K562 (cell line): Measurements from ENCODE around the gene ZSCAN2. TPM values are rescaled to one million over a fixed set of nuclear protein-coding genes. Genes with fewer than 3 reads are reported as not detected.

Experiments
- ARID3A ChIP-seq: IDR thresholded peaks from 2 replicates; pipeline ENCODE4 v1.6.1; 2012; ENCODE audit warnings: low read depth, low read length, improper control_type of control experiment, borderline replicate concordance
- EHMT2 ChIP-seq: fragments of 450-650 bp; IDR thresholded peaks from 2 replicates; pipeline ENCODE4 v1.6.1; 2018; ENCODE audit warnings: antibody characterized with exemption
- JUN ChIP-seq, 2 experiments: sonication (generic) in 1 of 2; formaldehyde crosslinking in 1 of 2; IDR thresholded peaks; 2 replicates each; pipeline versions ENCODE4 v1.6.1 to v1.8.0; 2012 to 2022; ENCODE audit warnings: borderline replicate concordance in 2 of 2, mild to moderate bottlenecking in 2 of 2, improper control_type of control experiment in 1 of 2, low read depth in 1 of 2, low read length in 1 of 2, missing genetic modification reagents in 1 of 2
- MED1 ChIP-seq: sonication (generic); formaldehyde crosslinking; IDR thresholded peaks from 2 replicates; pipeline ENCODE4 v1.8.1; 2023; ENCODE audit warnings: missing genetic modification reagents, borderline replicate concordance
- MTA2 ChIP-seq: fragments of 450-650 bp; IDR thresholded peaks from 2 replicates; pipeline ENCODE4 v1.6.1; 2016; ENCODE audit warnings: low read depth
- MYC ChIP-seq, 2 experiments: fragments of 250-450 bp in 1 of 2; sonication (Bioruptor Pico) in 1 of 2; IDR thresholded peaks; 2 replicates each; pipeline versions ENCODE4 v1.5.1 to v1.6.1; 2012 to 2021; ENCODE audit warnings: low read depth in 2 of 2, borderline replicate concordance in 1 of 2, improper control_type of control experiment in 1 of 2, low read length in 1 of 2, mild to moderate bottlenecking in 1 of 2, moderate library complexity in 1 of 2
- NFIX ChIP-seq: fragments of 250-450 bp; sonication (Bioruptor Pico); IDR thresholded peaks from 2 replicates; pipeline ENCODE4 v1.4.0; 2020; ENCODE audit warnings: low read depth, mild to moderate bottlenecking, moderate library complexity
- RCOR1 ChIP-seq, 2 experiments: IDR thresholded peaks; 2 replicates each; pipeline ENCODE4 v1.6.1; 2012; ENCODE audit warnings: low read depth in 2 of 2, low read length in 2 of 2, borderline replicate concordance in 1 of 2, improper control_type of control experiment in 1 of 2
- RERE ChIP-seq: sonication (generic); formaldehyde crosslinking; IDR thresholded peaks from 2 replicates; pipeline ENCODE4 v1.8.0; 2023; ENCODE audit warnings: missing genetic modification reagents, mild to moderate bottlenecking, borderline replicate concordance
- SMARCB1 ChIP-seq: IDR thresholded peaks from 2 replicates; pipeline ENCODE4 v1.6.1; 2011; ENCODE audit warnings: improper control_type of control experiment, low read depth; ENCODE audit not compliant: insufficient read length
- TAL1 ChIP-seq: fragments of 450-650 bp; IDR thresholded peaks from 2 replicates; pipeline ENCODE4 v1.6.1; 2016; ENCODE audit warnings: mild to moderate bottlenecking
- ZBTB9 ChIP-seq: fragments of 450-650 bp; formaldehyde crosslinking; IDR thresholded peaks from 2 replicates; pipeline ENCODE4 v1.4.0; 2020; ENCODE audit warnings: mild to moderate bottlenecking, moderate library complexity
- ZFP1 ChIP-seq: fragments of 450-650 bp; formaldehyde crosslinking; IDR thresholded peaks from 2 replicates; pipeline ENCODE4 v1.4.0; 2020; ENCODE audit warnings: mild to moderate bottlenecking, mixed read lengths
- ZNF174 ChIP-seq: fragments of 250-450 bp; sonication (Bioruptor Pico); IDR thresholded peaks from 2 replicates; pipeline ENCODE4 v1.4.0; 2020; ENCODE audit warnings: mild to moderate bottlenecking
- ZNF77 ChIP-seq: fragments of 250-450 bp; sonication (Bioruptor Pico); IDR thresholded peaks from 2 replicates; pipeline ENCODE4 v1.5.0; 2020
- ZSCAN29 ChIP-seq: fragments of 450-650 bp; IDR thresholded peaks from 2 replicates; pipeline ENCODE4 v1.6.1; 2017
- polyA plus RNA-seq, 8 experiments: library from polyadenylated mRNA; depleted of rRNA in 4 of 8; stranded (reverse) in 5 of 8; unstranded in 3 of 8; fragments of >200 nt; fragmentation: Nextera tagmentation in 2 of 8; fragmentation: Illumina TruSeq in 1 of 8; extraction: Ambion mirVana in 2 of 8; extraction: Trizol in 1 of 8; gene quantifications; 2 replicates each; pipeline versions ENCODE4 v1.2.1 to v1.2.3, GENCODE V29; 2011 to 2014; ENCODE audit warnings: inconsistent platforms in 1 of 8, missing spikeins in 1 of 8
- total RNA-seq, 7 experiments: library from RNA; depleted of rRNA in 6 of 7; stranded (reverse); fragments of >200 nt in 6 of 7; fragmentation: Illumina TruSeq in 2 of 7; extraction: Trizol in 2 of 7; gene quantifications; 2 replicates each; pipeline versions ENCODE4 v1.2.1 to v1.2.3, GENCODE V29; 2011 to 2021; ENCODE audit warnings: low replicate concordance in 1 of 7

ZSCAN2 gene
- total and polyA plus RNA-seq, 9 of the 15 experiments (the other 6 are each of a cell fraction or from before 2014, with no cell fraction given), result 1.7 to 14.2 (median 6.6) TPM

GRCh38 chr15:84598993-84599392 is 1.8 kb upstream of the ZSCAN2 start (continued):
- TF ChIP-seq TAL1 (no peak), MED1 (CRISPR knock-in tag) (no peak), NFIX (CRISPR knock-in tag) (no peak), RCOR1 (IDR thresholded peaks at IDR 0.05; ENCODE audit: borderline replicate concordance in 1 of 2, low read depth in 2 of 2, low read length in 2 of 2) (peak in 1 of 2 experiments; percentile 73; a peak in 1 of 4 replicates), ZNF174 (no peak), ZNF77 (CRISPR knock-in tag) (no peak), MTA2 (no peak), ZSCAN29 (no peak), JUN (IDR thresholded peaks at IDR 0.05; ENCODE audit: borderline replicate concordance, low read depth, low read length) (0 out of 2 replicates have a peak, but pooled peaks have one; percentile 19), JUN (CRISPR knock-in tag; IDR thresholded peaks at IDR 0.05; ENCODE audit: borderline replicate concordance) (no peak), EHMT2 (no peak), MYC (IDR thresholded peaks at IDR 0.05; ENCODE audit: low read depth, low read length) (0 out of 2 replicates have a peak, but pooled peaks have one; percentile 25), MYC (CRISPR knock-in tag; IDR thresholded peaks at IDR 0.05; ENCODE audit: borderline replicate concordance, low read depth) (no peak), RERE (CRISPR knock-in tag) (no peak), ZFP1 (CRISPR knock-in tag) (no peak), SMARCB1 (no peak), ARID3A (0 out of 2 replicates have a peak, but pooled peaks have one; percentile 50), ZBTB9 (CRISPR knock-in tag) (no peak)
